ENCODE measurements around the gene HSD17B1.

Gene HSD17B1

GRCh38 chr17:42514867-42515266, 37.9 kb upstream of the HSD17B1 start:
- peaks cover 27% of the 10 kb centered on the region for H3K4me1 ChIP-seq (ENCODE audit: control insufficient read depth, insufficient read depth, low read length)
- no peaks in the 10 kb centered on the region for H3K36me3 ChIP-seq (ENCODE audit: control insufficient read depth, insufficient read depth, low read length)
- no peaks in the 10 kb centered on the region for H3K9me3 ChIP-seq (ENCODE audit: control insufficient read depth, low read length)
- no peak overlapping the region for H3K4me3 ChIP-seq (ENCODE audit: insufficient read depth, low read depth, low read length)
- no peaks in the 10 kb centered on the region for H3K27me3 ChIP-seq (ENCODE audit: control insufficient read depth, insufficient read depth, low read length, poor library complexity, severe bottlenecking)
- H3K27ac ChIP-seq (ENCODE audit: insufficient read depth, low read depth, low read length, poor library complexity, severe bottlenecking): no peak overlapping the region
- 81 to 85% methylated on average over 8 of the region's 8 CpGs for WGBS, 2 experiments

GRCh38 chr17:42517516-42517915, 35.2 kb upstream of the HSD17B1 start:
- Histone ChIP-seq H3K27me3 (ENCODE audit: control insufficient read depth, insufficient read depth, low read length, poor library complexity, severe bottlenecking) (no peaks in the 10 kb centered on the region), H3K9me3 (ENCODE audit: control insufficient read depth, low read length) (no peaks in the 10 kb centered on the region), H3K36me3 (ENCODE audit: control insufficient read depth, insufficient read depth, low read length) (no peaks in the 10 kb centered on the region), H3K4me3 (ENCODE audit: insufficient read depth, low read depth, low read length) (no peak overlapping the region), H3K27ac (ENCODE audit: insufficient read depth, low read depth, low read length, poor library complexity, severe bottlenecking) (no peak overlapping the region), H3K4me1 (ENCODE audit: control insufficient read depth, insufficient read depth, low read length) (peaks cover 51% of the 10 kb centered on the region)
- WGBS, 2 experiments: 34 to 38% methylated on average over 9 of the region's 9 CpGs

GRCh38 chr17:42518046-42518754, 34.5 kb upstream of the HSD17B1 start:
- H3K9me3 ChIP-seq (ENCODE audit: control insufficient read depth, low read length): no peaks in the 10 kb centered on the region
- no peaks in the 10 kb centered on the region for H3K36me3 ChIP-seq (ENCODE audit: control insufficient read depth, insufficient read depth, low read length)
- H3K27ac ChIP-seq (ENCODE audit: insufficient read depth, low read depth, low read length, poor library complexity, severe bottlenecking): no peak overlapping the region
- peaks cover 53% of the 10 kb centered on the region for H3K4me1 ChIP-seq (ENCODE audit: control insufficient read depth, insufficient read depth, low read length)
- H3K4me3 ChIP-seq (ENCODE audit: insufficient read depth, low read depth, low read length): no peak overlapping the region
- no peaks in the 10 kb centered on the region for H3K27me3 ChIP-seq (ENCODE audit: control insufficient read depth, insufficient read depth, low read length, poor library complexity, severe bottlenecking)
- WGBS, 2 experiments: 85 to 87% methylated on average over 9 of the region's 9 CpGs

GRCh38 chr17:42518755-42519545, 33.8 kb upstream of the HSD17B1 start:
- Histone ChIP-seq H3K4me3 (ENCODE audit: insufficient read depth, low read depth, low read length) (no peak overlapping the region), H3K4me1 (ENCODE audit: control insufficient read depth, insufficient read depth, low read length) (peaks cover 53% of the 10 kb centered on the region), H3K36me3 (ENCODE audit: control insufficient read depth, insufficient read depth, low read length) (no peaks in the 10 kb centered on the region), H3K27me3 (ENCODE audit: control insufficient read depth, insufficient read depth, low read length, poor library complexity, severe bottlenecking) (no peaks in the 10 kb centered on the region), H3K9me3 (ENCODE audit: control insufficient read depth, low read length) (no peaks in the 10 kb centered on the region), H3K27ac (ENCODE audit: insufficient read depth, low read depth, low read length, poor library complexity, severe bottlenecking) (peak overlapping the region; percentile 99)
- 93% methylated on average over 5 to 6 of the region's 6 CpGs for WGBS, 2 experiments

- H3K4me1 ChIP-seq (ENCODE audit: control insufficient read depth, insufficient read depth, low read length): peaks cover 46% of the 10 kb centered on the region
- H3K4me3 ChIP-seq (ENCODE audit: insufficient read depth, low read depth, low read length): peak overlapping the region; percentile 7
Measured at GRCh38 chr17:42519546-42520491, 32.9 kb upstream of the HSD17B1 start.

GRCh38 chr17:42520540-42520951, 32.2 kb upstream of the HSD17B1 start:
- Histone ChIP-seq H3K9me3 (ENCODE audit: control insufficient read depth, low read length) (no peaks in the 10 kb centered on the region), H3K36me3 (ENCODE audit: control insufficient read depth, insufficient read depth, low read length) (no peaks in the 10 kb centered on the region), H3K27me3 (ENCODE audit: control insufficient read depth, insufficient read depth, low read length, poor library complexity, severe bottlenecking) (no peaks in the 10 kb centered on the region), H3K27ac (ENCODE audit: insufficient read depth, low read depth, low read length, poor library complexity, severe bottlenecking) (peak overlapping the region; percentile 99), H3K4me3 (ENCODE audit: insufficient read depth, low read depth, low read length) (no peak overlapping the region), H3K4me1 (ENCODE audit: control insufficient read depth, insufficient read depth, low read length) (peaks cover 46% of the 10 kb centered on the region)
- 61 to 64% methylated on average over 9 of the region's 9 CpGs for WGBS, 2 experiments

More at GRCh38 chr17:42519546-42520491, 32.9 kb upstream of the HSD17B1 start:
- 31 to 34% methylated on average over 12 of the region's 12 CpGs for WGBS, 2 experiments
- no peaks in the 10 kb centered on the region for H3K9me3 ChIP-seq (ENCODE audit: control insufficient read depth, low read length)
- H3K27me3 ChIP-seq (ENCODE audit: control insufficient read depth, insufficient read depth, low read length, poor library complexity, severe bottlenecking): no peaks in the 10 kb centered on the region
- H3K27ac ChIP-seq (ENCODE audit: insufficient read depth, low read depth, low read length, poor library complexity, severe bottlenecking): peak overlapping the region; percentile 99
- H3K36me3 ChIP-seq (ENCODE audit: control insufficient read depth, insufficient read depth, low read length): no peaks in the 10 kb centered on the region

GRCh38 chr17:42521036-42521435, 31.7 kb upstream of the HSD17B1 start:
- H3K4me1 ChIP-seq (ENCODE audit: control insufficient read depth, insufficient read depth, low read length): peaks cover 46% of the 10 kb centered on the region
- no peaks in the 10 kb centered on the region for H3K27me3 ChIP-seq (ENCODE audit: control insufficient read depth, insufficient read depth, low read length, poor library complexity, severe bottlenecking)
- 86 to 87% methylated on average over 8 of the region's 8 CpGs for WGBS, 2 experiments
- no peaks in the 10 kb centered on the region for H3K9me3 ChIP-seq (ENCODE audit: control insufficient read depth, low read length)
- no peak overlapping the region for H3K4me3 ChIP-seq (ENCODE audit: insufficient read depth, low read depth, low read length)
- H3K27ac ChIP-seq (ENCODE audit: insufficient read depth, low read depth, low read length, poor library complexity, severe bottlenecking): peak overlapping the region; percentile 99
- no peaks in the 10 kb centered on the region for H3K36me3 ChIP-seq (ENCODE audit: control insufficient read depth, insufficient read depth, low read length)

GRCh38 chr17:42521666-42522262, 31.0 kb upstream of the HSD17B1 start:
- Histone ChIP-seq H3K27me3 (ENCODE audit: control insufficient read depth, insufficient read depth, low read length, poor library complexity, severe bottlenecking) (no peaks in the 10 kb centered on the region), H3K9me3 (ENCODE audit: control insufficient read depth, low read length) (no peaks in the 10 kb centered on the region), H3K4me3 (ENCODE audit: insufficient read depth, low read depth, low read length) (no peak overlapping the region), H3K27ac (ENCODE audit: insufficient read depth, low read depth, low read length, poor library complexity, severe bottlenecking) (no peak overlapping the region), H3K36me3 (ENCODE audit: control insufficient read depth, insufficient read depth, low read length) (no peaks in the 10 kb centered on the region), H3K4me1 (ENCODE audit: control insufficient read depth, insufficient read depth, low read length) (peaks cover 46% of the 10 kb centered on the region)
- WGBS, 2 experiments: 93 to 95% methylated on average over 11 of the region's 11 CpGs

- Histone ChIP-seq H3K4me1 (ENCODE audit: control insufficient read depth, insufficient read depth, low read length) (peaks cover 46% of the 10 kb centered on the region), H3K27ac (ENCODE audit: insufficient read depth, low read depth, low read length, poor library complexity, severe bottlenecking) (no peak overlapping the region), H3K9me3 (ENCODE audit: control insufficient read depth, low read length) (no peaks in the 10 kb centered on the region), H3K36me3 (ENCODE audit: control insufficient read depth, insufficient read depth, low read length) (no peaks in the 10 kb centered on the region), H3K4me3 (ENCODE audit: insufficient read depth, low read depth, low read length) (no peak overlapping the region), H3K27me3 (ENCODE audit: control insufficient read depth, insufficient read depth, low read length, poor library complexity, severe bottlenecking) (no peaks in the 10 kb centered on the region)
- 90 to 92% methylated on average over 9 of the region's 9 CpGs for WGBS, 2 experiments
Measured at GRCh38 chr17:42522263-42522790, 30.4 kb upstream of the HSD17B1 start.

All from ectodermal cell (in vitro differentiated cells).